Colonic mucosa (tissue), 4 donors: ENCODE results near the gene JAM3. TPM values are rescaled to one million over a fixed set of nuclear protein-coding genes. Genes with fewer than 3 reads are reported as not detected.

Source experiments
- DNase-seq: peaks from one replicate; pipeline ENCODE4 v3.0.0-alpha.2; 2020
- H3K27ac ChIP-seq: fragments of 200-600 bp; one replicate; pipeline ENCODE4 v1.8.0; 2021
- H3K27me3 ChIP-seq: fragments of 200-600 bp; one replicate; pipeline ENCODE4 v1.8.0; 2021
- H3K36me3 ChIP-seq: fragments of 200-600 bp; one replicate; pipeline ENCODE4 v1.8.0; 2021
- H3K4me1 ChIP-seq: fragments of 200-600 bp; one replicate; pipeline ENCODE4 v1.8.0; 2021; ENCODE audit warnings: mild to moderate bottlenecking
- H3K4me3 ChIP-seq: fragments of 200-600 bp; one replicate; pipeline ENCODE4 v1.8.0; 2021
- H3K9ac ChIP-seq, 2 donors: one replicate each; pipeline ENCODE4 v1.7.0; 2013; ENCODE audit warnings: control low read depth in 2 of 2, low read depth in 2 of 2, low read length in 2 of 2
- H3K9me3 ChIP-seq: fragments of 200-600 bp; one replicate; pipeline ENCODE4 v1.8.0; 2021
- CTCF ChIP-seq: fragments of 200-600 bp; IDR thresholded peaks from one replicate; pipeline ENCODE4 v1.8.0; 2022; ENCODE audit warnings: antibody characterized with exemption, mild to moderate bottlenecking
- intact Hi-C: fragments of 100-400 bp; cut with DNase I; formaldehyde crosslinking; loops from one replicate; pipeline ENCODE4 v1.14.1; 2022
- total RNA-seq, 2 donors: library from RNA; stranded (reverse); fragmentation: NEBNext Ultra II Directional in 1 of 2; extraction: Animal tissue kit (Norgen Biotek cat#: 25700) in 1 of 2; gene quantifications; one replicate each; pipeline ENCODE4 v1.2.1, GENCODE V29; 2021
- donor health status: healthy.
- donor health status: DM: no; HTN: no; CAD: no.
- donor health status: DM: no; HTN: no; CAD: no.

Gene JAM3
- total RNA-seq, 2 donors from 2014 or later = 3.5 to 14.5 TPM

GRCh38 chr11:134151083-134151747, 82.3 kb downstream of the JAM3 start:
- Histone ChIP-seq H3K36me3 (no peaks in the 10 kb centered on the region), H3K9ac (no peak overlapping the region), H3K27ac (no peak overlapping the region)

GRCh38 chr11:134152696-134153095, 83.8 kb downstream of the JAM3 start:
- H3K9me3 ChIP-seq = no peaks in the 10 kb centered on the region
- H3K9ac ChIP-seq = no peak overlapping the region
- H3K27ac ChIP-seq = no peak overlapping the region
- no peaks in the 10 kb centered on the region for H3K4me1 ChIP-seq
- H3K4me3 ChIP-seq = no peak overlapping the region
- no peak for DNase-seq
- no peaks in the 10 kb centered on the region for H3K27me3 ChIP-seq
- no peak for TF ChIP-seq CTCF
- no peaks in the 10 kb centered on the region for H3K36me3 ChIP-seq
- intact Hi-C loops = no loop called here

More at GRCh38 chr11:134151083-134151747, 82.3 kb downstream of the JAM3 start:
- Histone ChIP-seq H3K27me3 (no peaks in the 10 kb centered on the region), H3K4me1 (no peaks in the 10 kb centered on the region), H3K9me3 (no peaks in the 10 kb centered on the region), H3K4me3 (no peak overlapping the region)
- no peak for TF ChIP-seq CTCF
- intact Hi-C loops = no loop called here
- no peak for DNase-seq

- Histone ChIP-seq H3K4me3 (no peak overlapping the region), H3K9ac (no peak overlapping the region), H3K9me3 (no peaks in the 10 kb centered on the region), H3K36me3 (no peaks in the 10 kb centered on the region), H3K4me1 (no peaks in the 10 kb centered on the region), H3K27me3 (no peaks in the 10 kb centered on the region), H3K27ac (no peak overlapping the region)
- TF ChIP-seq CTCF = no peak
- intact Hi-C loops = no loop called here
- no peak for DNase-seq
These were observed 84.5 kb downstream of the JAM3 start for GRCh38 chr11:134153147-134153905.

GRCh38 chr11:134154441-134154840, 85.6 kb downstream of the JAM3 start:
- no peaks in the 10 kb centered on the region for H3K4me1 ChIP-seq
- H3K27me3 ChIP-seq = no peaks in the 10 kb centered on the region
- H3K9me3 ChIP-seq = no peaks in the 10 kb centered on the region
- H3K27ac ChIP-seq = no peak overlapping the region
- intact Hi-C loops = no loop called here
- no peak overlapping the region for H3K4me3 ChIP-seq
- H3K9ac ChIP-seq = no peak overlapping the region
- no peak for TF ChIP-seq CTCF
- H3K36me3 ChIP-seq = no peaks in the 10 kb centered on the region
- DNase-seq = no peak

GRCh38 chr11:134155456-134155855, 86.6 kb downstream of the JAM3 start:
- H3K9ac ChIP-seq = no peak overlapping the region
- TF ChIP-seq CTCF = no peak
- no peaks in the 10 kb centered on the region for H3K27me3 ChIP-seq
- no peaks in the 10 kb centered on the region for H3K4me1 ChIP-seq
- H3K36me3 ChIP-seq = no peaks in the 10 kb centered on the region
- intact Hi-C loops = no loop called here
- DNase-seq = no peak
- H3K4me3 ChIP-seq = no peak overlapping the region
- no peak overlapping the region for H3K27ac ChIP-seq
- H3K9me3 ChIP-seq = no peaks in the 10 kb centered on the region
